Gastroesophageal sphincter (tissue), 4 donors: ENCODE data around the gene PIGU. TPM values are rescaled to one million over a fixed set of nuclear protein-coding genes. Genes with fewer than 3 reads are reported as not detected.

ENCODE experiments used
- ATAC-seq: fragments of 150-250 bp; one replicate; pipeline ENCODE4 v1.9.1; 2016; ENCODE audit warnings: mild to moderate bottlenecking, moderate library complexity
- H3K27ac ChIP-seq, 4 donors: fragments of 200-600 bp; sonication (generic) in 3 of 4; 1 replicate in 3 of 4; 2 replicates in 1 of 4; pipeline ENCODE4 v1.5.1; 2016 to 2019
- H3K27me3 ChIP-seq: fragments of 200-600 bp; sonication (generic); one replicate; pipeline ENCODE4 v1.5.1; 2019
- H3K36me3 ChIP-seq, 2 donors: fragments of 200-600 bp; sonication (generic); one replicate each; pipeline ENCODE4 v1.5.1; 2019; ENCODE audit warnings: control low read depth in 1 of 2
- H3K4me1 ChIP-seq, 3 donors: fragments of 200-600 bp; sonication (generic); 1 replicate in 2 of 3; 2 replicates in 1 of 3; pipeline ENCODE4 v1.5.1; 2016 to 2019; ENCODE audit warnings: control low read depth in 2 of 3
- H3K4me3 ChIP-seq, 2 donors: fragments of 200-600 bp; sonication (generic); one replicate each; pipeline ENCODE4 v1.5.1; 2019; ENCODE audit warnings: mild to moderate bottlenecking in 1 of 2, moderate library complexity in 1 of 2
- H3K9me3 ChIP-seq, 3 donors: fragments of 200-600 bp; sonication (generic); one replicate each; pipeline ENCODE4 v1.5.1; 2017 to 2019; ENCODE audit warnings: control low read depth in 2 of 3
- CTCF ChIP-seq, 4 experiments: fragments of 200-600 bp in 2 of 4; fragments of 450-650 bp in 2 of 4; sonication (generic) in 1 of 4; IDR thresholded peaks; one replicate each; pipeline ENCODE4 v1.5.1; 2017 to 2019; ENCODE audit warnings: antibody characterized with exemption in 4 of 4, mild to moderate bottlenecking in 2 of 4, moderate library complexity in 2 of 4
- EP300 ChIP-seq: sonication (generic); formaldehyde crosslinking; IDR thresholded peaks from one replicate; pipeline ENCODE4 v1.6.1; 2017; ENCODE audit warnings: antibody characterized with exemption, mild to moderate bottlenecking
- POLR2A ChIP-seq, 2 donors: fragments of 450-650 bp; IDR thresholded peaks; one replicate each; pipeline ENCODE4 v1.6.1; 2017; ENCODE audit warnings: antibody characterized with exemption in 2 of 2, mild to moderate bottlenecking in 2 of 2, moderate library complexity in 1 of 2
- POLR2AphosphoS5 ChIP-seq: sonication (generic); formaldehyde crosslinking; IDR thresholded peaks from one replicate; pipeline ENCODE4 v1.6.1; 2017; ENCODE audit warnings: antibody characterized with exemption
- WGBS, 2 donors: methylation state at CpG; one replicate each; pipeline ENCODE4 v1.1.5; 2018; ENCODE audit warnings: low coverage in 1 of 2; 5-methylcytosine and 5-hydroxymethylcytosine counted together
- total RNA-seq, 4 donors: library from RNA; depleted of rRNA; stranded (reverse); fragments of >200 nt; gene quantifications; one replicate each; pipeline ENCODE4 v1.1.0, GENCODE V29; 2016

Gene PIGU
- total RNA-seq, 4 donors from 2014 or later, result 5.4 to 11.8 (median 10.8) TPM

GRCh38 chr20:34557936-34558319 is 119.0 kb downstream of the PIGU start:
- Histone ChIP-seq H3K27ac (peak overlapping the region; percentile 96 to 100 (median 99)), H3K4me1 (peaks cover 0 to 39% (median 0%) of the 10 kb centered on the region in 3 donors), H3K36me3 (no peaks in the 10 kb centered on the region), H3K9me3 (no peaks in the 10 kb centered on the region), H3K27me3 (no peaks in the 10 kb centered on the region), H3K4me3 (peak overlapping the region; percentile 82 to 97)
- TF ChIP-seq POLR2A (IDR thresholded peaks at IDR 0.05), result no peak
- no peak for TF ChIP-seq POLR2AphosphoS5
- TF ChIP-seq EP300, result no peak
- no peak for TF ChIP-seq CTCF (IDR thresholded peaks at IDR 0.05)
- WGBS, 2 donors, result 10 to 19% methylated on average over 10 of the region's 11 CpGs
- no peak for ATAC-seq

- no peak overlapping the region for H3K4me3 ChIP-seq
- no peak for TF ChIP-seq CTCF (IDR thresholded peaks at IDR 0.05)
- TF ChIP-seq POLR2AphosphoS5, result no peak
- no peak for TF ChIP-seq POLR2A (IDR thresholded peaks at IDR 0.05)
- no peak for TF ChIP-seq EP300
- H3K9me3 ChIP-seq, result no peaks in the 10 kb centered on the region
- no peak for ATAC-seq
- 24 to 43% methylated on average over 1 to 2 of the region's 4 CpGs for WGBS, 2 donors
- no peaks in the 10 kb centered on the region for H3K36me3 ChIP-seq
- peaks cover 0 to 25% (median 0%) of the 10 kb centered on the region in 3 donors for H3K4me1 ChIP-seq
- H3K27ac ChIP-seq, result peak overlapping the region in 3 of 4 donors; percentile 4 to 61 (median 43)
- no peaks in the 10 kb centered on the region for H3K27me3 ChIP-seq
These were observed 123.5 kb downstream of the PIGU start for GRCh38 chr20:34553366-34553867.

- 91 to 96% methylated on average over 3 to 6 of the region's 6 CpGs for WGBS, 2 donors
- peaks cover 0 to 18% (median 0%) of the 10 kb centered on the region in 3 donors for H3K4me1 ChIP-seq
- H3K36me3 ChIP-seq, result no peaks in the 10 kb centered on the region
- no peak overlapping the region for H3K27ac ChIP-seq
- ATAC-seq, result no peak
- TF ChIP-seq CTCF (IDR thresholded peaks at IDR 0.05) (no peak), POLR2AphosphoS5 (no peak), EP300 (no peak), POLR2A (IDR thresholded peaks at IDR 0.05) (no peak)
- no peak overlapping the region for H3K4me3 ChIP-seq
- no peaks in the 10 kb centered on the region for H3K27me3 ChIP-seq
- no peaks in the 10 kb centered on the region for H3K9me3 ChIP-seq
These were observed 124.3 kb downstream of the PIGU start for GRCh38 chr20:34552569-34552968.

- no peak overlapping the region for H3K27ac ChIP-seq
- no peak for ATAC-seq
- no peak for TF ChIP-seq POLR2AphosphoS5
- no peak for TF ChIP-seq POLR2A (IDR thresholded peaks at IDR 0.05)
- TF ChIP-seq CTCF (IDR thresholded peaks at IDR 0.05), result no peak
- no peak for TF ChIP-seq EP300
- H3K9me3 ChIP-seq, result no peaks in the 10 kb centered on the region
- no peak overlapping the region for H3K4me3 ChIP-seq
- peaks cover 0 to 10% (median 0%) of the 10 kb centered on the region in 3 donors for H3K4me1 ChIP-seq
- no peaks in the 10 kb centered on the region for H3K27me3 ChIP-seq
- WGBS, 2 donors, result no CpG with 5 or more reads among the region's 13 CpGs
- no peaks in the 10 kb centered on the region for H3K36me3 ChIP-seq
These were observed 127.0 kb downstream of the PIGU start for GRCh38 chr20:34549929-34550305.

- Histone ChIP-seq H3K27me3 (no peaks in the 10 kb centered on the region), H3K27ac (no peak overlapping the region), H3K9me3 (no peaks in the 10 kb centered on the region), H3K4me1 (peaks cover 0 to 13% (median 0%) of the 10 kb centered on the region in 3 donors), H3K36me3 (no peaks in the 10 kb centered on the region), H3K4me3 (no peak overlapping the region)
- 44 to 59% methylated on average over 4 to 5 of the region's 20 CpGs for WGBS, 2 donors
- TF ChIP-seq CTCF (IDR thresholded peaks at IDR 0.05) (no peak), POLR2AphosphoS5 (no peak), POLR2A (IDR thresholded peaks at IDR 0.05) (no peak), EP300 (no peak)
- no peak for ATAC-seq
These were observed 127.5 kb downstream of the PIGU start for GRCh38 chr20:34549291-34549928.
